K562 treated with DMSO at 1 percent for 12 hours (cell line): Measurements from ENCODE around the gene CLPSL1. TPM values are rescaled to one million over a fixed set of nuclear protein-coding genes. Genes with fewer than 3 reads are reported as not detected.

Experiments used
- total RNA-seq: library from RNA; unstranded; fragments of 300-600 nt; gene quantifications from 2 replicates; pipeline ENCODE4 v1.2.3, GENCODE V29; 2022; ENCODE audit not compliant: insufficient read depth

CLPSL1 gene
- not detected in 2 replicates for total RNA-seq

GRCh38 chr6:35780719-35781118, at the start of gene CLPSL1:
TSS of gene CLPSL1 (plus strand) at chr6:35781019. CDS start at chr6:35781111, 92 bp downstream.

DNA sequence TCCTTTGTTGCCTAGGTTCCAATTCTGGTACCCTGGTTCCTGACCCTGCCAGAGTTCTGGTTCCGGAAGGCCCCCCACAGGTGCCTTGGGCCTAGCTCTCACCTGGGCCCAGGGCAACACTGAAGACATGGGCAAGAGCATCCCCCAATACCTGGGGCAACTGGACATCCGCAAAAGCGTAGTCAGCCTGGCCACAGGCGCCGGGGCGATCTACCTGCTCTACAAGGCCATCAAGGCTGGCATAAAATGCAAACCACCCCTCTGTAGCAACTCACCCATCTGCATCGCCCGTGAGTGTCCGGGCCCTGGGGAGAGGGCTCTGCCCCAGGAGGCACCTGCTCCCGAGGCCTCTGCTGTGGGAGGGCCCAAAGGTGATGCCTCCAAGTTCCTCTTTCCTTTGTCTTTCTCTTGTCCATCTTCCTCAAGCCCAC, 43.8 kb upstream of the CLPSL1 start, which contains the start of gene ARMC12:
TSS of gene ARMC12 (plus strand) at position 51 of the 431 bp plus-strand sequence. CDS start at position 128, 77 bp downstream.

GRCh38 chr6:35776364-35777215, 4.2 kb upstream of the CLPSL1 start, which contains the start of gene CLPSL2:
TSS of gene CLPSL2 (plus strand) at chr6:35776598. CDS start at chr6:35776619, 21 bp downstream.

DNA sequence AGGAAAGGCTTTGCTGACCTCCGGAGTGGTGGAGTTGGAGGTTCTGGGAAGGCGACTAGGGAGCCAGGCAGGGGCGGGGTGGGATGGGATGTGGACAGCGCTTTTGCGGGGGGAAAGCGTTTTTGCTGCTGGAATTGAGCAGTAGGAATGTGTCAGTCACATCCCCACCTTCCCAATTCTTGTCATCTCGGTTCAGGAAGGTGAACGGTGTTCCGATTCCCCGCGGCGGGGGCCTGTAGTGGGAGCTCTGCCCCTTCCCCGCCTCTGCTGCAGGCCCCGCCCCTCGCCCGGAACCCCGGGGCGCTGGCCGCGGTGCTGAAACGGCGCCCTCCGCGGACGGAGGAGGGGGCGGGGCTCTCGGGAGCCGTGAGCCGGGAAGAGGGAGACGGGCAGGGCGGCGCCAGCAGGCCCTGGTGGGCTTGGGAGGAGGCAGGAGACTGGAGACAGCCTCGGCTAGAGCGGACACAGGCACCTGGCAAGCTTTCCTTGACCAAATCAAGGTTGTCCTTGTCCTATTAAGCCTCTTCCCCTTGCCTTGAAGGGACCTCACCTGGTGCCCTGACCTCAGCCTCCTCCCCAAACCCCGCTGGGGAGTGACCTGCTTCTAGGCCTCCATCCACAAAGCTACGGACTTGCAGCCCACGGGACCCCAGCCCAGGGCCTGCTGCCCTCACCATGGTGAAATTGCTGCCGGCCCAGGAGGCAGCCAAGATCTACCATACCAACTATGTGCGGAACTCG, 24.3 kb downstream of the CLPSL1 start, which contains the start of gene LHFPL5:
TSS of gene LHFPL5 (plus strand) at position 357 of the 741 bp plus-strand sequence. CDS start at position 676, 319 bp downstream.

Other genes starting within 250 kb of the CLPSL1 start
- gene FKBP5, start 92.1 kb upstream of the CLPSL1 start, total RNA-seq, result 13.1 and 48.5 TPM in 2 replicates
- gene ARMC12, start 44.0 kb upstream of the CLPSL1 start, total RNA-seq, result not detected in 2 replicates
- gene CLPSL2, start 4.4 kb upstream of the CLPSL1 start, total RNA-seq, result not detected in 2 replicates
- gene CLPS, start 16.3 kb downstream of the CLPSL1 start, total RNA-seq, result not detected in 2 replicates
- not detected in 2 replicates for gene LHFPL5, start 24.3 kb downstream of the CLPSL1 start, total RNA-seq
- gene SRPK1, start 140.1 kb downstream of the CLPSL1 start, total RNA-seq, result 16.0 and 53.7 TPM in 2 replicates
- gene SLC26A8, start 243.6 kb downstream of the CLPSL1 start, total RNA-seq, result not detected in 2 replicates
- gene MAPK14, start 246.8 kb downstream of the CLPSL1 start, total RNA-seq, result 23.8 and 46.0 TPM in 2 replicates